VCaP (cell line): ENCODE measurements around the gene DPRX.

Experiments used
- H3K27ac ChIP-seq: fragments of 450-650 bp; 2 replicates; pipeline ENCODE4 v1.5.1; 2017
- TF ChIP-seq, protein P1 (sequence below): fragments of 450-650 bp; conservative IDR thresholded peaks from 2 replicates; pipeline ENCODE4 v1.5.1; 2017; ENCODE audit warnings: mild to moderate bottlenecking, moderate library complexity

The DPRX gene

DNA sequence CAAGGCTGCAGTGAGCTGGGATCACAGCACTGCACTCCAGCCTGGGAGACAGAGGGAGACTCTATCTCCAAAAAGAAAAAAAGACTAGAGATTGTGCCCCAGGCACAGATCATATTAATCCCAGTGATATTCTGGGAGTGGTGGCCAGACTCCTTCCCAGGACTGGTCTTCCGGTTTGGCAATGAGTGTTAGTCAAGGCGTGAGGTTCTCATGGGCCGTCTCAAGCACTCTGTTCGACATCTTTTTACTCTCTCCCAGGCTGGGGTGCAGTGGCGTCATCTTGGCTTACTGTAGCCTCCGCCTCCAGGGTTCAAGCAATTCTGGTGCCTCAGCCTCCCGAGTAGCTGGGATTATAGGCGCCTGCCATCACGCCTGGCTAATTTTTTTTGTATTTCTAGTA, 5.3 kb upstream of the DPRX start:
- TF ChIP-seq, protein P1, sequence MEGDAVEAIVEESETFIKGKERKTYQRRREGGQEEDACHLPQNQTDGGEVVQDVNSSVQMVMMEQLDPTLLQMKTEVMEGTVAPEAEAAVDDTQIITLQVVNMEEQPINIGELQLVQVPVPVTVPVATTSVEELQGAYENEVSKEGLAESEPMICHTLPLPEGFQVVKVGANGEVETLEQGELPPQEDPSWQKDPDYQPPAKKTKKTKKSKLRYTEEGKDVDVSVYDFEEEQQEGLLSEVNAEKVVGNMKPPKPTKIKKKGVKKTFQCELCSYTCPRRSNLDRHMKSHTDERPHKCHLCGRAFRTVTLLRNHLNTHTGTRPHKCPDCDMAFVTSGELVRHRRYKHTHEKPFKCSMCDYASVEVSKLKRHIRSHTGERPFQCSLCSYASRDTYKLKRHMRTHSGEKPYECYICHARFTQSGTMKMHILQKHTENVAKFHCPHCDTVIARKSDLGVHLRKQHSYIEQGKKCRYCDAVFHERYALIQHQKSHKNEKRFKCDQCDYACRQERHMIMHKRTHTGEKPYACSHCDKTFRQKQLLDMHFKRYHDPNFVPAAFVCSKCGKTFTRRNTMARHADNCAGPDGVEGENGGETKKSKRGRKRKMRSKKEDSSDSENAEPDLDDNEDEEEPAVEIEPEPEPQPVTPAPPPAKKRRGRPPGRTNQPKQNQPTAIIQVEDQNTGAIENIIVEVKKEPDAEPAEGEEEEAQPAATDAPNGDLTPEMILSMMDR: no peak
- no peak overlapping the region for H3K27ac ChIP-seq

DNA sequence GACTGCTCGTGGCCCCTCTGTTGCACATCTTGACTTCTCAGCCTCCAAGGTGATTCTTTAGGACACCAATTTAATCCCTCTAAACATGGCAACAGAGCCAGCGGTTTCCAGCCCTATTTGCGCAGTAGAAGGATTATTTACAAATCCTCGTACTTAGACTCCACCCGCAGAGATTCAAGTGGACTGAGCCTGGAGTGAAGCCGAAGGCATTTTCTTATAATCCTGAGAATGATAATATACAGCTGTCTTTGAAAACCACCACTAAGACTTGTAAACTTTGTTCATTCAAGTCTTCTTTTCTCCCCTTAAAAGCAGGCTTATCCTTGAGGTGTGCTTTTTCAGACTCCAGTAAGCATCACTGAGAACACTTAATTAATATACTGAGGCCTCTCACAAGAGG, 4.8 kb upstream of the DPRX start:
- H3K27ac ChIP-seq: no peak overlapping the region
- TF ChIP-seq, protein P1: no peak

DNA sequence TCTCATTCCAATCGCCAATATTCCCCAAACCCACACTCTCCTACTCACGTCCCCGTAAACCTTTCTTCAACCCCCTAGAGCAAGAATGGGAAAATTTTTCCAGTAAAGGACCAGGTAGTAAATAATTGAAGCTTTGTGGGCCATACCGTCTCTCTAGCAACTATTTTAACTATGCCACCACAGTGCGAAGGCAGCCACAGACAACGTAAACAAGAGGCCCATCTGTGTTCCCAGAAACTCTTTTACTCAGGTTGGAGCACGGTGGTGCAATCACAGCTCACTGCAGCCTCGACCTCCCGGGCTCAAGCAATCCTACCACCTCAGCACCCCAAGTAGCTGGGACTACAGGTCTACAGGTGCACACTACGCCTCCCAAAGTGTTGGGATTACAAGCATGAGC, 3.0 kb downstream of the DPRX start:
- TF ChIP-seq, protein P1: no peak

DNA sequence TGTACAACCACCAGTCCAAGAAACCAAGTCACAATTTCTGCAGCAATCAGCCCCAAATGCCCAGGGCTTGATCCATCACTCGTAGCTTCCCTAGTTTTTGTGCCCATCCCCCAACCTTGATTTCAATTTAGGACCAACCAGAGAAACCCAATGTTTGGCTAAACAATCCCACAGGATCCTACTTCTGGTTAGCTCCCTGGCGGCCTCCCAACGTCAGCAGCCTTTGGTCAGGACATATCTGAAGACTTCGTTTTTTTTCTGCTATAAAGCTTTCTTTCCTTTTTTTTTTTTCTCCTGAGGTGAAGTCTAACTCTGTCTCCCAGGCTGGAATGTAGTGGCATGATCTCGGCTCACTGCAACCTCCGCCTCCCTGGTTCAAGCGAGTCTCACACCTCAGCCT, 7.7 kb downstream of the DPRX start:
- TF ChIP-seq, protein P1: no peak

More for the DNA sequence above, 3.0 kb downstream of the DPRX start:
- no peak overlapping the region for H3K27ac ChIP-seq

DNA sequence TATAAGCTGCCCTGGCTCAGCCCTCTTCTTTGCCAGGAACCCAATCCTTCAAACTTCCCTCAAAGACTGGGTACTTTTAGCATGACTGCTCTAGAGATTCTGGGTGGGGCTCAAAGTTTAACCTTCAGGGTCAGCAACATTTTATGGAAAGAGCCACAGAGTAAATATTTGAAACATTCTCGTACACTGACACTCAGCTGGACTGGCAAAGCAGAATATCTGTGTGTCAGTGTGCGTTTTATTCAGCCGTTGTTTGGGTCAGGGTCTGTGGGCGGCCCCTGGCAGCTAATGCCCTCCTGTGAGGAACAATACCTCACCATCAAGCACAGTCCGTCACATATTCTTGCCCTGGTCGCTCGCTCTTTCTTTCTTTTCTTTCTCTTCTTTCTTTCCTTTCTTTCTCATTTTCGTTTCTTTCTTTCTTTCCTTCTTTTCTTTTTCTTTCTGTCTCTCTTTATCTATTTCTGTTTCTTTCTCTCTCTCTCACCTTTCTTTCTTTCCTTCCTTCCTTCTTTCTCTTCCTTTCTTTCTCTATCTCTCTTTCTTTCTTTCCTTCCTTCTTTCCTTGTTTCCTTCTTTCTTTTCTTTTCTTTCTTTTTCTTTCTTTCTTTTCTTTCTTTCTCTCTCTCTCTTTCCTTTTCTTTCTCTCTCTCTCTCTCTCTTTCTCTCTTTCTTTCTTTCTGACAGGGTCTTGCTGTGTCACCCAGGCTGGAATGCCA, 10.7 kb downstream of the DPRX start:
- TF ChIP-seq, protein P1: no peak
- H3K27ac ChIP-seq: no peak overlapping the region

More for the DNA sequence above, 7.7 kb downstream of the DPRX start:
- H3K27ac ChIP-seq: no peak overlapping the region

DNA sequence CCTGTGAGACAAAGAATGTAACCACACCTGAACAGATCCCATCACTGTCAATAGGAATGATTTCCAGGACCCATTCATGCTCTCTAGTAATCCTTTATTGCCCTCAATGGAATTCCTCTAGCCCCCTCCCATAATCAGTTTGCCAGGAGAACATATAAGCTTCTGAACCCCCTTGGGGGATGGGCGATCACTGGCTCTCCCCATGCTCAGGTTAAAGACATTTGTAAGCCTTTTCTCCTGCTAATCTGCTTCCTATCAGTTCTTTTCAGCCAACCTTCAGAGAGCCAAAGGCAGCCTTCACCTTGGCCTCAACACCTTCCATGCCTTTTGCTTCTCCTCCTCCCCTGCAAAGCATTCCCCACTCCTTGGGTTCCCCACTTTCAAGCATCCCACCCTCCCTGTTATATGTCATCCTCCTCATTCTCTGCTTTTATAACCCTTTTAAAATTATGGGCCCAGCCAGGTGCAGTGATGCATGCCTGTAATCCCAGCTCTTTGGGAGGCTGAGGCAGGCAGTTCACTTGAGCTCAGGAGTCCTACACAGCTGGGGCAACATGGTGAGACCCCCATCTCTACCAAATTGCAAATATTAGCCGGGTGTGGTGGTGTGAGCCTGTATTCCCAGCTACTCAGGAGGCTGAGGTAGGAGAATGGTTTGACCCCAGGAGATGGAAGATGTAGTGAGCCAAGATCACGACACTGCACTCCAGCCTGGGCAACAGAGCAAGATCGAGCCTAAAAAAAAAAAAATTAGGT, 12.4 kb downstream of the DPRX start:
- TF ChIP-seq, protein P1: no peak
- H3K27ac ChIP-seq: no peak overlapping the region

DNA sequence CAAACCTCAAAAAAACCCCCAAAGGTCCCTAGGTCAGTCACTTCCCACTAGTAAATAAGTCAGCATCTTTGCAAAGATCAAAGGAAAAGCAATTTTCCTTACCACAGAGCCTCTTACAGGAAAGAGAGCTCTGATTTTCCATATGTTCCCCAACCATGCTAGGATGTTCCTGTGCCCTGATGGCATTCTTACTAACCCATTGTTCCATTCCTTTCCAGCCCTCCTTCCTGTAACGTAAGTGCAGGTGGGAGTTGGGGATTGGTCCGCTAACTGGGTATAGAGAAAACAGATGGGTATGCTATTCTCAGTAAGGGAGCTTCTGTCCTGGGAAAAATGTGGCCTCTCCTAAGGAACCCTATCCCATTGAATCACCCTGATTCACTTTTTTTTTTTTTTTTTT, 14.3 kb downstream of the DPRX start:
- TF ChIP-seq, protein P1: no peak
- no peak overlapping the region for H3K27ac ChIP-seq
